ENCODE measurements around the gene RNF114. TPM values are rescaled to one million over a fixed set of nuclear protein-coding genes. Genes with fewer than 3 reads are reported as not detected.

RNF114 gene
- polyA plus RNA-seq, 1 of the 3 experiments (the other 2 are of a cell fraction): 55.0 TPM

DNA sequence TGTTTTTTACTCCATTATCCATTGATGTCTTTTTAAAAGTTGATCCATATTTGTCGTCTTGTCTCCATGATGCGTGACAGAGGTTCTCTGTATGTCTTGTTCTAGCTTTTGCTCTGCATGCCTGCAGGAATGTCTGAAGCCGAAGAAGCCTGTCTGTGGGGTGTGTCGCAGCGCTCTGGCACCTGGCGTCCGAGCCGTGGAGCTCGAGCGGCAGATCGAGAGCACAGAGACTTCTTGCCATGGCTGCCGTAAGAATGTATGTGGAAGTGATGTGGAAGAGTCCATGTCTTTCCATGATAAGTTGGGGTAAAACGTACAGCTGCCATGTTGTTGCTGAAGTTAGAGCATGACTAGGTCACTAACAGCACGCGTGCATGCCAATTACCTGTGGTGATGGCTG lies 5.3 kb downstream of the RNF114 start (continued):
- TF ChIP-seq, protein P1, sequence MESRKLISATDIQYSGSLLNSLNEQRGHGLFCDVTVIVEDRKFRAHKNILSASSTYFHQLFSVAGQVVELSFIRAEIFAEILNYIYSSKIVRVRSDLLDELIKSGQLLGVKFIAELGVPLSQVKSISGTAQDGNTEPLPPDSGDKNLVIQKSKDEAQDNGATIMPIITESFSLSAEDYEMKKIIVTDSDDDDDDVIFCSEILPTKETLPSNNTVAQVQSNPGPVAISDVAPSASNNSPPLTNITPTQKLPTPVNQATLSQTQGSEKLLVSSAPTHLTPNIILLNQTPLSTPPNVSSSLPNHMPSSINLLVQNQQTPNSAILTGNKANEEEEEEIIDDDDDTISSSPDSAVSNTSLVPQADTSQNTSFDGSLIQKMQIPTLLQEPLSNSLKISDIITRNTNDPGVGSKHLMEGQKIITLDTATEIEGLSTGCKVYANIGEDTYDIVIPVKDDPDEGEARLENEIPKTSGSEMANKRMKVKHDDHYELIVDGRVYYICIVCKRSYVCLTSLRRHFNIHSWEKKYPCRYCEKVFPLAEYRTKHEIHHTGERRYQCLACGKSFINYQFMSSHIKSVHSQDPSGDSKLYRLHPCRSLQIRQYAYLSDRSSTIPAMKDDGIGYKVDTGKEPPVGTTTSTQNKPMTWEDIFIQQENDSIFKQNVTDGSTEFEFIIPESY (IDR thresholded peaks at IDR 0.05; ENCODE audit: borderline replicate concordance, low read depth): no peak
- TF ChIP-seq NFIC (IDR thresholded peaks at IDR 0.05; ENCODE audit: borderline replicate concordance) (no peak), EP300 (IDR thresholded peaks at IDR 0.05; ENCODE audit: borderline replicate concordance in 1 of 2, low read depth in 1 of 2, low read length in 1 of 2) (no peak)

DNA sequence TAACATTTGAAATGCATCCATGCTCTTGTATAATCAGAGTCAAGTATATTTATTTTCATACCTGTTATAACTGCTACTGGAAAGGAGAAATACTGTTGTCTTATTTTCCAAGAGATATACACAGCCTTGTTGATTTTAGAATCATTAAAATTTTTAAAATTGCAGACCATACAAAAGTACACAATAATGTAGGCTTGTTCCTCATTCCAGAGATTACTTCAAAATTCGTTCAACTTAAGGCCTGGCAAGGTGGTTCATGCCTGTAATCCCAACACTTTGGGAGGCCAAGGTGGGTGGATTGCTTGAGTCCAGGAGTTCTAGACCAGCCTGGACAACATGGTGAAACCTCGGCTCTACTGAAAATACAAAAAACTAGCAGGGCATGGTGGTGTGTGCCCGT lies 6.1 kb downstream of the RNF114 start:
- CTCF ChIA-PET: interaction anchor here (1.9 to 2.7 kb wide), 2 partner anchors 36 to 129 kb away, joined by 8 to 12 read pairs; no protein-coding TSS in a partner anchor
- no peak for DNase-seq
- no peak overlapping the region for H3K9ac ChIP-seq
- H2AFZ ChIP-seq (ENCODE audit: low read depth): no peak overlapping the region
- no peak overlapping the region for H3K27ac ChIP-seq (ENCODE audit: low read depth in 2 of 2, low read length in 1 of 2)
- WGBS (ENCODE audit: low lambda C conversion rate): 89% methylated on average over 3 of the region's 3 CpGs
- no peak overlapping the region for H3K4me3 ChIP-seq (ENCODE audit: low read depth in 2 of 2, low read length in 1 of 2)
- H3K9me2 ChIP-seq: no peaks in the 10 kb centered on the region
- peaks cover 16% of the 10 kb centered on the region for H4K20me1 ChIP-seq (ENCODE audit: insufficient read depth)
- TF ChIP-seq RXRA (IDR thresholded peaks at IDR 0.05; ENCODE audit: borderline replicate concordance, low read depth) (no peak), SIN3A (IDR thresholded peaks at IDR 0.05; ENCODE audit: borderline replicate concordance, low read depth, low read length) (no peak), CHD2 (IDR thresholded peaks at IDR 0.05; ENCODE audit: low read length, partially characterized antibody) (no peak), TAF1 (IDR thresholded peaks at IDR 0.05; ENCODE audit: borderline replicate concordance, low read depth, low read length) (no peak), FOXM1 (IDR thresholded peaks at IDR 0.05; ENCODE audit: low read depth) (no peak)
- TF ChIP-seq, protein P2, sequence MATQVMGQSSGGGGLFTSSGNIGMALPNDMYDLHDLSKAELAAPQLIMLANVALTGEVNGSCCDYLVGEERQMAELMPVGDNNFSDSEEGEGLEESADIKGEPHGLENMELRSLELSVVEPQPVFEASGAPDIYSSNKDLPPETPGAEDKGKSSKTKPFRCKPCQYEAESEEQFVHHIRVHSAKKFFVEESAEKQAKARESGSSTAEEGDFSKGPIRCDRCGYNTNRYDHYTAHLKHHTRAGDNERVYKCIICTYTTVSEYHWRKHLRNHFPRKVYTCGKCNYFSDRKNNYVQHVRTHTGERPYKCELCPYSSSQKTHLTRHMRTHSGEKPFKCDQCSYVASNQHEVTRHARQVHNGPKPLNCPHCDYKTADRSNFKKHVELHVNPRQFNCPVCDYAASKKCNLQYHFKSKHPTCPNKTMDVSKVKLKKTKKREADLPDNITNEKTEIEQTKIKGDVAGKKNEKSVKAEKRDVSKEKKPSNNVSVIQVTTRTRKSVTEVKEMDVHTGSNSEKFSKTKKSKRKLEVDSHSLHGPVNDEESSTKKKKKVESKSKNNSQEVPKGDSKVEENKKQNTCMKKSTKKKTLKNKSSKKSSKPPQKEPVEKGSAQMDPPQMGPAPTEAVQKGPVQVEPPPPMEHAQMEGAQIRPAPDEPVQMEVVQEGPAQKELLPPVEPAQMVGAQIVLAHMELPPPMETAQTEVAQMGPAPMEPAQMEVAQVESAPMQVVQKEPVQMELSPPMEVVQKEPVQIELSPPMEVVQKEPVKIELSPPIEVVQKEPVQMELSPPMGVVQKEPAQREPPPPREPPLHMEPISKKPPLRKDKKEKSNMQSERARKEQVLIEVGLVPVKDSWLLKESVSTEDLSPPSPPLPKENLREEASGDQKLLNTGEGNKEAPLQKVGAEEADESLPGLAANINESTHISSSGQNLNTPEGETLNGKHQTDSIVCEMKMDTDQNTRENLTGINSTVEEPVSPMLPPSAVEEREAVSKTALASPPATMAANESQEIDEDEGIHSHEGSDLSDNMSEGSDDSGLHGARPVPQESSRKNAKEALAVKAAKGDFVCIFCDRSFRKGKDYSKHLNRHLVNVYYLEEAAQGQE (IDR thresholded peaks at IDR 0.05; ENCODE audit: low read depth, low read length): no peak
- TF ChIP-seq, protein P1 (IDR thresholded peaks at IDR 0.05; ENCODE audit: borderline replicate concordance, low read depth): no peak
- TF ChIP-seq, protein P3, sequence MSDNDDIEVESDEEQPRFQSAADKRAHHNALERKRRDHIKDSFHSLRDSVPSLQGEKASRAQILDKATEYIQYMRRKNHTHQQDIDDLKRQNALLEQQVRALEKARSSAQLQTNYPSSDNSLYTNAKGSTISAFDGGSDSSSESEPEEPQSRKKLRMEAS (IDR thresholded peaks at IDR 0.05; ENCODE audit: low read depth): no peak
- TF ChIP-seq, protein P4, sequence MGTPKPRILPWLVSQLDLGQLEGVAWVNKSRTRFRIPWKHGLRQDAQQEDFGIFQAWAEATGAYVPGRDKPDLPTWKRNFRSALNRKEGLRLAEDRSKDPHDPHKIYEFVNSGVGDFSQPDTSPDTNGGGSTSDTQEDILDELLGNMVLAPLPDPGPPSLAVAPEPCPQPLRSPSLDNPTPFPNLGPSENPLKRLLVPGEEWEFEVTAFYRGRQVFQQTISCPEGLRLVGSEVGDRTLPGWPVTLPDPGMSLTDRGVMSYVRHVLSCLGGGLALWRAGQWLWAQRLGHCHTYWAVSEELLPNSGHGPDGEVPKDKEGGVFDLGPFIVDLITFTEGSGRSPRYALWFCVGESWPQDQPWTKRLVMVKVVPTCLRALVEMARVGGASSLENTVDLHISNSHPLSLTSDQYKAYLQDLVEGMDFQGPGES (IDR thresholded peaks at IDR 0.05; ENCODE audit: low read depth, low read length): no peak
- H3K36me3 ChIP-seq (replicated peaks in 1 of 2; ENCODE audit: control insufficient read depth in 1 of 2, insufficient read depth in 2 of 2, low read length in 1 of 2): peaks cover 25 to 54% of the 10 kb centered on the region in 2 experiments
- H3F3A ChIP-seq (replicated peaks; ENCODE audit: insufficient read depth): peaks cover 18% of the 10 kb centered on the region
- POLR2A ChIA-PET: no interaction called here
- H3K79me2 ChIP-seq (ENCODE audit: insufficient read depth): peaks cover 91% of the 10 kb centered on the region
- H3K9me3 ChIP-seq: no peaks in the 10 kb centered on the region
- H3K27me3 ChIP-seq (ENCODE audit: insufficient read depth): no peaks in the 10 kb centered on the region
- H3K4me2 ChIP-seq: no peak overlapping the region
- H3K4me1 ChIP-seq (ENCODE audit: control insufficient read depth in 1 of 2, insufficient read depth in 2 of 2, low read depth in 1 of 2, low read length in 1 of 2): peaks cover 17 to 18% of the 10 kb centered on the region in 2 experiments; a peak in 3 of 4 replicates
